Measurements from ENCODE around the gene PTCH1.

The PTCH1 gene

DNA sequence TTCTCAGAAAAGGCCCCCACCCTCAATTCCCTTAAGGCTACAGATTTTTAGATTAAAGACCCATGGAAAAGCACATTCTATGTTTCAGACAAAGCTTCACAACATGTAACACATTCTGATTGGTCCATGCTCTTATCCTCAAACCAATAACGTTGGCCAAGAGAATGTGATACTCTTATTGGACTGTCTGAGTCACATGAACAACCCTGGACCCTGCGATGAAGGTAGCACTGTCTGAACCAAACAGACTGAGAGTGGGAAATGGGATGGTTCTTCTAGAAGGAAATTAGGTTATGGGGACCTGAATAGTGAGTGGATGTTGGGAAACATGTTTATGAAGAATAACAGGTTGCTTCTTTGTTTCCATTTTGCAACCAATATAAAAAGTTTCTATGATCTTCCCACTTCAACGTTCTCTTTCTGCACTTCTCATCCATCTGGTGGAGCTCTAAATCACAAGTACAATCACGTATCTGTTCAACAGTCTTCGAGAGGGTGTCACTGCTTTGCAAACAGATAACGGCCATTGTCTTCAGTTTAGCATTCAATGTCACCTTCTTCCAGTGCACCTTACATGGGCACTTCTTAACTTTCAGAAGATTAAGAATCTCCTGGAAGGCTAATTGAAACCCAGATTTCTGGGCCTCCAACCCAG lies 81.6 kb downstream of the PTCH1 start:
- no peak overlapping the region for H2AFZ ChIP-seq (ENCODE audit: low read depth, low read length)
- H3K36me3 ChIP-seq (ENCODE audit: insufficient read depth, low read length): no peaks in the 10 kb centered on the region
- no peaks in the 10 kb centered on the region for H3K27me3 ChIP-seq (ENCODE audit: insufficient read depth, low read length, poor library complexity)
- H3K79me2 ChIP-seq (ENCODE audit: insufficient read depth, low read length): no peaks in the 10 kb centered on the region
- no peaks in the 10 kb centered on the region for H3K4me1 ChIP-seq (ENCODE audit: insufficient read depth, low read length)
- H3K4me3 ChIP-seq (ENCODE audit: low read depth in 1 of 2, low read length in 2 of 2): no peak overlapping the region
- H3K9me3 ChIP-seq (ENCODE audit: insufficient read depth, low read length, severe bottlenecking): peaks cover 9% of the 10 kb centered on the region
- no peaks in the 10 kb centered on the region for H4K20me1 ChIP-seq (ENCODE audit: insufficient read depth, low read length)
- H3K4me2 ChIP-seq (ENCODE audit: insufficient read depth, low read length): no peak overlapping the region
- no peak overlapping the region for H3K27ac ChIP-seq (ENCODE audit: low read length)
- TF ChIP-seq, protein P1, sequence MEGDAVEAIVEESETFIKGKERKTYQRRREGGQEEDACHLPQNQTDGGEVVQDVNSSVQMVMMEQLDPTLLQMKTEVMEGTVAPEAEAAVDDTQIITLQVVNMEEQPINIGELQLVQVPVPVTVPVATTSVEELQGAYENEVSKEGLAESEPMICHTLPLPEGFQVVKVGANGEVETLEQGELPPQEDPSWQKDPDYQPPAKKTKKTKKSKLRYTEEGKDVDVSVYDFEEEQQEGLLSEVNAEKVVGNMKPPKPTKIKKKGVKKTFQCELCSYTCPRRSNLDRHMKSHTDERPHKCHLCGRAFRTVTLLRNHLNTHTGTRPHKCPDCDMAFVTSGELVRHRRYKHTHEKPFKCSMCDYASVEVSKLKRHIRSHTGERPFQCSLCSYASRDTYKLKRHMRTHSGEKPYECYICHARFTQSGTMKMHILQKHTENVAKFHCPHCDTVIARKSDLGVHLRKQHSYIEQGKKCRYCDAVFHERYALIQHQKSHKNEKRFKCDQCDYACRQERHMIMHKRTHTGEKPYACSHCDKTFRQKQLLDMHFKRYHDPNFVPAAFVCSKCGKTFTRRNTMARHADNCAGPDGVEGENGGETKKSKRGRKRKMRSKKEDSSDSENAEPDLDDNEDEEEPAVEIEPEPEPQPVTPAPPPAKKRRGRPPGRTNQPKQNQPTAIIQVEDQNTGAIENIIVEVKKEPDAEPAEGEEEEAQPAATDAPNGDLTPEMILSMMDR (IDR thresholded peaks at IDR 0.05; ENCODE audit: borderline replicate concordance, extremely low read depth, low read length, poor library complexity, severe bottlenecking): no peak
- TF ChIP-seq EZH2 (IDR thresholded peaks at IDR 0.05; ENCODE audit: borderline replicate concordance, low read depth, low read length, severe bottlenecking): no peak
- no peak for ATAC-seq (ENCODE audit: insufficient read depth, low read depth)
- H3K9ac ChIP-seq (ENCODE audit: low read depth, low read length): no peak overlapping the region
- DNase-seq: no peak

DNA sequence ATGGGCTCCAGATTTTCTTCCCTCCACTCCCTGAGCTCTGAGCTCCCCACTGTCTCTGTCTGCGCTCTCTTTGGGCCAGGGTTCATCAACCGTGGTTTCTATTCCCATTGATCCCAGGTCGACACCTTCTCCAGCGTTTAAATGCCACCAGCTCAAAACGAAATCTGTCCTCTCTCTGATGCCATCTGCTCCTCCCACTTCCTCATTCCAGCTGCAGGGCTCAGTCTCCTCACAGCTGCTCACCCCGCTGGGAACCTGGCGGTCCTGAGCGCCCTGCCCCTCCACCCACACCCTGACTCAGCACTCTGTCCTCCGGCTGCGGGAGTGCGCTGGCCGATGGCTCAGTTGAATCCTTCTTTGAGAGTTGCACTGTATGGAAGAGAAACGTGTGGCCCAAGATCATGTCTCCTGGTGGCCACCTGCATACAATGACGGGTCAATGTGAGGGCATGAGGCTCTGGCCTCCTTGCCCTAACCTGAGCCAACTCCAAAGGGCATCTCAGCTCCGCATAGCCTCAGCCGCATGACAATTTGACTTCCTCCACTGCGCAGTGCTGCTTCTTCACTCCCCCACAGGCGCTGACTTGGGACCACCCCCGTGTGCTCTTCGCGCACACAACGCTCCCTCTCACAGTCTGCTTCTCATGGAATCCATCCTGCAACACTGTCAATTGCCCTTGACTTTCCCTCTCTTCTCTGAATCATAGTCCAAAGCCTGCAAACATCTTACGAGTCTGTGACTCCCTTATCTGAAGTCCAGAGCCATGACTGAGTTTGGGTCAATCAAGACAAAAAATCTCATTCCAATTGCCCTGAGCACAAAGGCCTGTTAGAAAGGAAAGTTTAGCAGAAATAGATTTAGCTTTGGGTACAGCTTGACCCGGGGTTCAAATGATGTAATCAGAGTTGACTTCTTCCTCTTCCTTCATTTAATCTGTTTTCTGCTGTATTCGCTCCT lies 82.4 kb downstream of the PTCH1 start:
- no peak overlapping the region for H3K4me2 ChIP-seq (ENCODE audit: insufficient read depth, low read length)

DNA sequence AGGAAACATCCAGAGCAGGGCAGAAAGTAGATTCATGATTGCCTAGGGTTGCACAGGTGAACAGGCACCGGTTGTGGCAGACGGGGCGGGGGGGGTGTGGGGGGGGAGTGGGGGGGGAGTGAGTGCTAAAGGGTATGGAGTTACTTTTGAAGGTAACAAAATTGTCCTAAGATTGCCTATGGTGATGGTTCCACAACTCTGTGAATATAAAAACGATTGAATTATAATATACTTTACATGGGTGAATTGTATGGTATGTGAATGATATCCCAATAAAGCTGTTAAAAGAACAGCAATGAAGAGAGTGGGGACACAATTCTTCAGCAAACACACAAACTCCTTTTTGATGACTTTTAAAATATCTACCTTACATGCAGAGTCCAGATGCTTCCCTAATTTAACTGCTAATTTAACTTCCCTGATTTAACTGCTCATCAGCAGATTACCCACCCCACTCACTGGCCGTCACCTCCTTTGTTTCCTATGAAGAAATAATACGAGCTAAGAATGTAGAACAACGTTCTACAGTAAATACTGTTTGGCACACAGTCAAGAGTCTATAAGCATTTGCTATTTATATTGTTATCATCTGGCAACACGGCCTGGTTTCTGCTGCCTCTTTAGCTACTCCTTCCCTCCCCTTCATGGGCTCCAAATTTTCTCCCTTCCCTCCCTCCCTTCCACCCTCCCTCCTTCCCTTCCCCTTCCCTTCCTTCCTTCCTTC lies 83.5 kb downstream of the PTCH1 start:
- no peak overlapping the region for H3K4me3 ChIP-seq (ENCODE audit: low read depth in 1 of 2, low read length in 2 of 2)
- no peak for DNase-seq
- H3K27ac ChIP-seq (ENCODE audit: low read length): no peak overlapping the region
- H3K27me3 ChIP-seq (ENCODE audit: insufficient read depth, low read length, poor library complexity): no peaks in the 10 kb centered on the region
- H2AFZ ChIP-seq (ENCODE audit: low read depth, low read length): no peak overlapping the region
- H3K4me1 ChIP-seq (ENCODE audit: insufficient read depth, low read length): no peaks in the 10 kb centered on the region
- no peak for ATAC-seq (ENCODE audit: insufficient read depth, low read depth)
- no peaks in the 10 kb centered on the region for H4K20me1 ChIP-seq (ENCODE audit: insufficient read depth, low read length)
- H3K79me2 ChIP-seq (ENCODE audit: insufficient read depth, low read length): no peaks in the 10 kb centered on the region
- H3K9ac ChIP-seq (ENCODE audit: low read depth, low read length): no peak overlapping the region
- TF ChIP-seq, protein P1 (IDR thresholded peaks at IDR 0.05; ENCODE audit: borderline replicate concordance, extremely low read depth, low read length, poor library complexity, severe bottlenecking): no peak
- no peak for TF ChIP-seq EZH2 (IDR thresholded peaks at IDR 0.05; ENCODE audit: borderline replicate concordance, low read depth, low read length, severe bottlenecking)
- H3K4me2 ChIP-seq (ENCODE audit: insufficient read depth, low read length): no peak overlapping the region
- H3K9me3 ChIP-seq (ENCODE audit: insufficient read depth, low read length, severe bottlenecking): peaks cover 12% of the 10 kb centered on the region
- H3K36me3 ChIP-seq (ENCODE audit: insufficient read depth, low read length): no peaks in the 10 kb centered on the region

More for the DNA sequence above, 82.4 kb downstream of the PTCH1 start:
- Histone ChIP-seq H3K4me1 (ENCODE audit: insufficient read depth, low read length) (no peaks in the 10 kb centered on the region), H3K27me3 (ENCODE audit: insufficient read depth, low read length, poor library complexity) (no peaks in the 10 kb centered on the region), H3K79me2 (ENCODE audit: insufficient read depth, low read length) (no peaks in the 10 kb centered on the region), H3K27ac (ENCODE audit: low read length) (no peak overlapping the region), H3K9ac (ENCODE audit: low read depth, low read length) (no peak overlapping the region), H4K20me1 (ENCODE audit: insufficient read depth, low read length) (no peaks in the 10 kb centered on the region), H3K4me3 (ENCODE audit: low read depth in 1 of 2, low read length in 2 of 2) (no peak overlapping the region), H3K9me3 (ENCODE audit: insufficient read depth, low read length, severe bottlenecking) (peaks cover 12% of the 10 kb centered on the region), H2AFZ (ENCODE audit: low read depth, low read length) (no peak overlapping the region), H3K36me3 (ENCODE audit: insufficient read depth, low read length) (no peaks in the 10 kb centered on the region)
- no peak for ATAC-seq (ENCODE audit: insufficient read depth, low read depth)
- no peak for DNase-seq
- TF ChIP-seq, protein P1 (IDR thresholded peaks at IDR 0.05; ENCODE audit: borderline replicate concordance, extremely low read depth, low read length, poor library complexity, severe bottlenecking): no peak
- TF ChIP-seq EZH2 (IDR thresholded peaks at IDR 0.05; ENCODE audit: borderline replicate concordance, low read depth, low read length, severe bottlenecking): no peak
